ENCODE results near the gene SELENBP1.
"Not testable (repeated sequence)": the region's sequence is repeated elsewhere in the genome, so short reads cannot be mapped to it uniquely, and the experiment has no call there.

DNA sequence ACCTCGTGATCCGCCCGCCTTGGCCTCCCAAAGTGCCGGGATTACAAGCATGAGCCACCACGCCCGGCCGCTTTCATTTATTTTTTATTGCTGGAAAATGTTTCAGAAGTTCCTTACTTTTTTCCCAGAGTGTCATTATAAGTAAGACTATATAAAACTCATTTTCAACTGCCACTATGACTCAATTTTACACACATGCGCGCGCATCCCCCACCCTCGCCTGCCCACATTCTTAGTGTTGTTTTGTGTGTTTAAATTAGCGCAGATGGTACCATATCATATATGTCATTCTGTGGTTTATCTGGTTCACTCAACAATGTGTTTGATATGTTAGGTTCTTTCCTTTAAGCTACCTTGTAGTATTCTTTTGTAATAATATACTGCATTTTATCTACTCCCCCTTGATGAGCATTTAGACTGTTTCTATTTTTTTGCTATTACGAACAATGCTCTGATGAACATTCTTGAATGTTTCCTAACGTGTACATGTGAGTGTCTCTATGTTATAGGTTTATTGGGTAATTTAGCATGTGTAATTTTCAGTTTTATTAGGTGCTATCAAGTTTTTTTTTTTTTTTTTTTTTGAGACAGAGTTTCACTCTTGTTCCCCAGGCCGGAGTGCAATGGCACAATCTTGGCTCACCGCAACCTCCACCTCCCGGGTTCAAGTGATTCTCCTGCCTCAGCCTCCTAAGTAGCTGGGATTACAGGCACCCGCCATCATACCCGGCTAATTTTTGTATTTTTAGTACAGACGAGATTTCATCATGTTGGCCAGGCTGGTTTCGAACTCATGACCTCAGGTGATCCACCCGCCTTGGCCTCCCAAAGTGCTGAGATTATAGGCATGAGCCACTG lies 17.9 kb upstream of the SELENBP1 start:
- TF ChIP-seq, protein P1, sequence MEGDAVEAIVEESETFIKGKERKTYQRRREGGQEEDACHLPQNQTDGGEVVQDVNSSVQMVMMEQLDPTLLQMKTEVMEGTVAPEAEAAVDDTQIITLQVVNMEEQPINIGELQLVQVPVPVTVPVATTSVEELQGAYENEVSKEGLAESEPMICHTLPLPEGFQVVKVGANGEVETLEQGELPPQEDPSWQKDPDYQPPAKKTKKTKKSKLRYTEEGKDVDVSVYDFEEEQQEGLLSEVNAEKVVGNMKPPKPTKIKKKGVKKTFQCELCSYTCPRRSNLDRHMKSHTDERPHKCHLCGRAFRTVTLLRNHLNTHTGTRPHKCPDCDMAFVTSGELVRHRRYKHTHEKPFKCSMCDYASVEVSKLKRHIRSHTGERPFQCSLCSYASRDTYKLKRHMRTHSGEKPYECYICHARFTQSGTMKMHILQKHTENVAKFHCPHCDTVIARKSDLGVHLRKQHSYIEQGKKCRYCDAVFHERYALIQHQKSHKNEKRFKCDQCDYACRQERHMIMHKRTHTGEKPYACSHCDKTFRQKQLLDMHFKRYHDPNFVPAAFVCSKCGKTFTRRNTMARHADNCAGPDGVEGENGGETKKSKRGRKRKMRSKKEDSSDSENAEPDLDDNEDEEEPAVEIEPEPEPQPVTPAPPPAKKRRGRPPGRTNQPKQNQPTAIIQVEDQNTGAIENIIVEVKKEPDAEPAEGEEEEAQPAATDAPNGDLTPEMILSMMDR (IDR thresholded peaks at IDR 0.05): not testable (repeated sequence)
- TF ChIP-seq POLR2A (IDR thresholded peaks at IDR 0.05): not testable (repeated sequence)
